H9 (cell line): Measurements from ENCODE around the gene LTV1. TPM values are rescaled to one million over a fixed set of nuclear protein-coding genes. Genes with fewer than 3 reads are reported as not detected.

Experiments used
- DNase-seq: peaks from one replicate; pipeline ENCODE4 v3.0.0-alpha.2; 2017
- H2AFZ ChIP-seq: one replicate; pipeline ENCODE4 v1.6.1; 2013; ENCODE audit warnings: mild to moderate bottlenecking, low read length, control low read depth, moderate library complexity
- H2AK5ac ChIP-seq: 2 replicates; pipeline ENCODE4 v1.6.1; 2013; ENCODE audit warnings: low read length, control low read depth, mixed read lengths; ENCODE audit not compliant: insufficient read length
- H2BK120ac ChIP-seq: one replicate; pipeline ENCODE4 v1.6.1; 2013; ENCODE audit warnings: low read depth, mild to moderate bottlenecking, low read length, control low read depth, inconsistent platforms; ENCODE audit not compliant: poor library complexity, severe bottlenecking
- H2BK12ac ChIP-seq: 2 replicates; pipeline ENCODE4 v1.6.1; 2013; ENCODE audit warnings: low read length, control low read depth, mixed read lengths, low read depth; ENCODE audit not compliant: insufficient read length
- H2BK15ac ChIP-seq: 2 replicates; pipeline ENCODE4 v1.6.1; 2013; ENCODE audit warnings: low read depth, low read length, control low read depth
- H2BK20ac ChIP-seq: one replicate; pipeline ENCODE4 v1.6.1; 2013; ENCODE audit warnings: low read depth, mild to moderate bottlenecking, low read length, control low read depth, inconsistent platforms; ENCODE audit not compliant: poor library complexity, severe bottlenecking
- H2BK5ac ChIP-seq: 2 replicates; pipeline ENCODE4 v1.6.1; 2013; ENCODE audit warnings: low read length, control low read depth, mixed read lengths; ENCODE audit not compliant: insufficient read length
- H3K14ac ChIP-seq: 2 replicates; pipeline ENCODE4 v1.6.1; 2013; ENCODE audit warnings: low read length, control low read depth; ENCODE audit not compliant: insufficient read depth
- H3K18ac ChIP-seq: 2 replicates; pipeline ENCODE4 v1.6.1; 2013; ENCODE audit warnings: low read depth, mild to moderate bottlenecking, mixed read lengths, low read length, control low read depth; ENCODE audit not compliant: insufficient read length
- H3K23ac ChIP-seq: 2 replicates; pipeline ENCODE4 v1.6.1; 2013; ENCODE audit warnings: low read length, control low read depth, mixed read lengths, low read depth; ENCODE audit not compliant: insufficient read length
- H3K23me2 ChIP-seq: 2 replicates; pipeline ENCODE4 v1.6.1; 2013; ENCODE audit warnings: low read depth, mild to moderate bottlenecking, mixed read lengths, low read length, control low read depth; ENCODE audit not compliant: insufficient read length, poor library complexity, severe bottlenecking
- H3K27ac ChIP-seq: 2 replicates; pipeline ENCODE4 v1.5.1; 2013; ENCODE audit warnings: low read length, control low read depth, mixed read lengths, low read depth; ENCODE audit not compliant: insufficient read length
- H3K27me3 ChIP-seq: 2 replicates; pipeline ENCODE4 v1.6.1; 2013; ENCODE audit warnings: low read length, control low read depth, inconsistent platforms; ENCODE audit not compliant: insufficient read depth
- H3K4ac ChIP-seq: 2 replicates; pipeline ENCODE4 v1.6.1; 2013; ENCODE audit warnings: low read depth, mild to moderate bottlenecking, control low read depth, inconsistent platforms, low read length, moderate library complexity
- H3K4me1 ChIP-seq: 2 replicates; pipeline ENCODE4 v1.6.1; 2013; ENCODE audit warnings: low read length, control low read depth, inconsistent platforms; ENCODE audit not compliant: insufficient read depth
- H3K4me2 ChIP-seq: 2 replicates; pipeline ENCODE4 v1.6.1; 2013; ENCODE audit warnings: low read length, control low read depth, mixed read lengths; ENCODE audit not compliant: insufficient read length, insufficient read depth
- H3K56ac ChIP-seq: 2 replicates; pipeline ENCODE4 v1.6.1; 2013; ENCODE audit warnings: low read depth, mild to moderate bottlenecking, mixed read lengths, low read length, control low read depth; ENCODE audit not compliant: insufficient read length
- H3K79me1 ChIP-seq: 2 replicates; pipeline ENCODE4 v1.6.1; 2013; ENCODE audit warnings: low read depth, mild to moderate bottlenecking, moderate library complexity, low read length, control low read depth, inconsistent platforms; ENCODE audit not compliant: insufficient read depth, poor library complexity, severe bottlenecking
- H3K79me2 ChIP-seq: 2 replicates; pipeline ENCODE4 v1.6.1; 2013; ENCODE audit warnings: low read length, control low read depth, inconsistent platforms; ENCODE audit not compliant: insufficient read depth
- H3K9ac ChIP-seq: 2 replicates; pipeline ENCODE4 v1.6.1; 2013; ENCODE audit warnings: low read length, control low read depth, mixed read lengths; ENCODE audit not compliant: insufficient read length; ENCODE audit errors: extremely low read depth
- H3K9me3 ChIP-seq: one replicate; pipeline ENCODE4 v1.6.1; 2013; ENCODE audit warnings: low read depth, low read length, inconsistent platforms; ENCODE audit not compliant: control insufficient read depth
- H3T11ph ChIP-seq: one replicate; pipeline ENCODE4 v1.6.1; 2013; ENCODE audit warnings: mild to moderate bottlenecking, low read length, control low read depth, inconsistent platforms
- H4K20me1 ChIP-seq: one replicate; pipeline ENCODE4 v1.6.1; 2013; ENCODE audit not compliant: control insufficient read depth, insufficient read length, insufficient read depth
- H4K5ac ChIP-seq: 2 replicates; pipeline ENCODE4 v1.6.1; 2013; ENCODE audit warnings: low read depth, mild to moderate bottlenecking, mixed read lengths, low read length, control low read depth; ENCODE audit not compliant: insufficient read length
- H4K8ac ChIP-seq: replicated peaks from 2 replicates; pipeline ENCODE4 v1.6.1; 2013; ENCODE audit warnings: low read length, control low read depth, mixed read lengths, low read depth; ENCODE audit not compliant: insufficient read length
- H4K91ac ChIP-seq: 2 replicates; pipeline ENCODE4 v1.6.1; 2013; ENCODE audit warnings: low read depth, mild to moderate bottlenecking, moderate library complexity, mixed read lengths, low read length, control low read depth; ENCODE audit not compliant: insufficient read length
- H3K27ac Mint-ChIP-seq, 3 experiments: 2 replicates in 2 of 3; 3 replicates in 1 of 3; pipeline ENCODE4 v1.8.0; 2020 to 2021; ENCODE audit warnings: mixed read lengths in 3 of 3, mild to moderate bottlenecking in 1 of 3, moderate library complexity in 1 of 3
- H3K27me3 Mint-ChIP-seq: 2 replicates; pipeline ENCODE4 v1.8.0; 2021; ENCODE audit warnings: low read depth, mild to moderate bottlenecking, moderate library complexity, mixed read lengths
- H3K36me3 Mint-ChIP-seq, 3 experiments: 2 replicates in 2 of 3; 3 replicates in 1 of 3; pipeline ENCODE4 v1.8.0; 2020 to 2021; ENCODE audit warnings: low read depth in 3 of 3, mixed read lengths in 3 of 3; ENCODE audit not compliant: insufficient read depth in 1 of 3
- H3K4me1 Mint-ChIP-seq, 2 experiments: 2 replicates each; pipeline ENCODE4 v1.8.0; 2020; ENCODE audit warnings: mixed read lengths in 2 of 2
- H3K4me3 Mint-ChIP-seq, 2 experiments: 2 replicates in 1 of 2; 3 replicates in 1 of 2; pipeline ENCODE4 v1.8.0; 2020 to 2021; ENCODE audit warnings: mild to moderate bottlenecking in 2 of 2, mixed read lengths in 2 of 2, moderate library complexity in 1 of 2
- H3K9me3 Mint-ChIP-seq, 2 experiments: 2 replicates in 1 of 2; 3 replicates in 1 of 2; pipeline ENCODE4 v1.8.0; 2020; ENCODE audit warnings: mild to moderate bottlenecking in 2 of 2, mixed read lengths in 2 of 2, moderate library complexity in 1 of 2
- CTCF ChIP-seq: fragments of 200-600 bp; sonication (generic); conservative IDR thresholded peaks from 3 replicates; pipeline ENCODE4 v1.8.0; 2021; ENCODE audit warnings: antibody characterized with exemption, mild to moderate bottlenecking
- WGBS: extraction: QIAGEN DNeasy Blood & Tissue Kit; methylation state at CpG from one replicate; pipeline ENCODE4 v1.1.7; 2013; ENCODE audit warnings: missing lambda C conversion rate, low lambda C conversion rate, mixed read lengths; ENCODE audit not compliant: insufficient read length; ENCODE audit errors: extremely low coverage; 5-methylcytosine and 5-hydroxymethylcytosine counted together
- total RNA-seq: library from RNA; stranded (reverse); gene quantifications from 2 replicates; pipeline ENCODE4 v1.2.1, GENCODE V29; 2021

The LTV1 gene
- total RNA-seq, 1 experiment from 2014 or later = 62.9 TPM

- H2BK5ac ChIP-seq = no peak overlapping the region
- H3K23me2 ChIP-seq = no peaks in the 10 kb centered on the region
- no peak overlapping the region for H3K9ac ChIP-seq
- H2BK120ac ChIP-seq = no peak overlapping the region
- peaks cover 13 to 20% of the 10 kb centered on the region in 2 experiments for H3K4me1 Mint-ChIP-seq
- H3K4me2 ChIP-seq = no peak overlapping the region
- H3K9me3 ChIP-seq = no peaks in the 10 kb centered on the region
- no peak overlapping the region for H3K14ac ChIP-seq
- no peaks in the 10 kb centered on the region for H3K9me3 Mint-ChIP-seq
- H3K27me3 ChIP-seq = no peaks in the 10 kb centered on the region
- H3K18ac ChIP-seq = no peak overlapping the region
- H4K5ac ChIP-seq = no peak overlapping the region
- H4K91ac ChIP-seq = no peak overlapping the region
- H4K20me1 ChIP-seq = no peaks in the 10 kb centered on the region
- no peak overlapping the region for H2AFZ ChIP-seq
- no peak overlapping the region for H2AK5ac ChIP-seq
- H2BK15ac ChIP-seq = no peak overlapping the region
- no peak overlapping the region for H3K4me3 Mint-ChIP-seq
- H2BK20ac ChIP-seq = no peak overlapping the region
- H3K27me3 Mint-ChIP-seq = no peaks in the 10 kb centered on the region; the same call in 1 of the 2 replicates
- H3T11ph ChIP-seq = no peak overlapping the region
- no peaks in the 10 kb centered on the region for H3K79me1 ChIP-seq
- H3K56ac ChIP-seq = no peak overlapping the region
- H3K36me3 Mint-ChIP-seq = peaks cover 7 to 30% (median 18%) of the 10 kb centered on the region in 3 experiments; a peak in 6 of 7 replicates
- WGBS = no CpG with 5 or more reads among the region's 6 CpGs
- H3K4ac ChIP-seq = no peak overlapping the region
- H3K27ac ChIP-seq = no peak overlapping the region
- no peak overlapping the region for H3K27ac Mint-ChIP-seq
- no peaks in the 10 kb centered on the region; the same call in 1 of the 2 replicates for H3K4me1 ChIP-seq
- no peak overlapping the region for H4K8ac ChIP-seq
- no peak overlapping the region for H3K23ac ChIP-seq
- H2BK12ac ChIP-seq = no peak overlapping the region
- TF ChIP-seq CTCF = no peak
- no peak for DNase-seq
- H3K79me2 ChIP-seq = no peaks in the 10 kb centered on the region
These were observed 21.8 kb upstream of the LTV1 start for GRCh38 chr6:143821359-143821758.
